Inflammatory macrophage (primary cell): Measurements from ENCODE around the gene DPYD.

ENCODE experiments used
- DNase-seq, 2 donors: peaks; one replicate each; pipeline ENCODE4 v3.0.0-alpha.2; 2020 to 2022
- total RNA-seq, 18 experiments: gene quantifications; one replicate each; lab custom pipeline; 2026; ENCODE audit warnings: mixed read lengths in 6 of 18, inconsistent platforms in 2 of 18; lab: John Stamatoyannopoulos, UW

The DPYD gene
- total RNA-seq = 156 to 393 (median 270) reads per million in 18 experiments

- DNase-seq = peak; percentile 88 to 94
These were observed at the start of gene DPYD for GRCh38 chr1:97920832-97921571. Gene DPYD (minus strand): TSS chr1:97921034. CDS start chr1:97920922, 112 bp downstream.

DNA sequence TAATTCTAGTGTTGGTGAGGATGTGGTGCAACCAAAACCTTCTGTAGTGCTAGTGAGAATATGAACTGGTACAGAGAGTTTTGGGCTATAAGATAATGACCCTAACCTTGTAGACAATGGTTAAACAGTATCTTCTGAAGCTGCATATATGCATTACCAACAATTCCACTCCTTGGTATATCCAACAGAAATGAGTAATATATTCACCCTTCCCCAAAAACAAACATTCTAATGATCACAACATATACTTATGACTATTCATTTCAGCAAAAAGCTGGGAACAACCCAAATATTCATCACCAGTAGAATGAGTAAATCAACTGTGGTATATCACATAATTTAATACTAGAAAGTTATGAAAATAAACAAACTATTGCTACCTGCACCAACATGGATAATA, 39.6 kb upstream of the DPYD start:
- no peak for DNase-seq

- DNase-seq = no peak
These were observed 26.9 kb upstream of the DPYD start for GRCh38 chr1:97947695-97948094.

- no peak for DNase-seq
These were observed 22.5 kb upstream of the DPYD start for GRCh38 chr1:97943354-97943753.

- DNase-seq = no peak
These were observed 21.6 kb upstream of the DPYD start for GRCh38 chr1:97942161-97943123.

DNA sequence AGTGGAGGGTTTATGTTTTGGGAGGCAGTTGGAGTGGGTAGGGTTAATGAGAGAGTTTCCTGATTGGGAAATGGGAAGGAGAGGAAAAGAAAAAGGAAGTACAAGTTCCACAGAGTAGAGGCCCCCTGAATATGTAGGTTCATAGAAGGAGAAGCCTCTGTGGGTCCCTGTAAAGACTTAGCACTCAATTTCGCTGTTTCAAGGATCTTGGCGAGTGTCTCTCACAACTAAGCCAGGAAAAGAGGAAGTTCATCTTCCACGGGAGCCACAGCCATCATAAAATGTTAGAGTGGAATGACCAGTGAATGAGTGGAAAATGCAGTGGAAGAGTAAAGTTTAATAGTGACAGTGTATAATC, 17.4 kb upstream of the DPYD start:
- DNase-seq = peak; percentile 47 to 50

DNA sequence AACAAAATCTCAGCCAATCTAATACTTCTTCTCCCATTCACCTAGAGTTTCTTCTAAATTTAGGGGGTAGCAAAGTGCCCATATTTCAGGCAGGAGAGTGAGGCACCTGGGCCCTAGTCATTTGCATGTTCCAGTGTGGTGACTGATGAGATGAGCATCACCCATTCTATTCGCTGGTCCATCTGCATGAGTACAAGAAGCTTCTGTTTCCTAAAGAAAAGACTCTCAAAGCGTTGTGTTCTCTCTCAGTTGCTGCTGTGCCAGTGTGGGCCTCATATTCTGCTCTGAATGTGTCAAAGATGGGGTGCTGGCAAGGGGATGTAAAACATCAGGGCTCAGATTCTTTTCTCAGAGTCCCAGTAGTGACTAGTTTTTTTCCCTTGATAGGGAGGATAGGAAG, 16.1 kb upstream of the DPYD start:
- DNase-seq = no peak

- no peak for DNase-seq
These were observed 13.7 kb upstream of the DPYD start for GRCh38 chr1:97934491-97934890.

- no peak for DNase-seq
These were observed 9.3 kb upstream of the DPYD start for GRCh38 chr1:97929874-97930851.

GRCh38 chr1:97926017-97926708, 5.3 kb upstream of the DPYD start:
- DNase-seq = no peak

DNA sequence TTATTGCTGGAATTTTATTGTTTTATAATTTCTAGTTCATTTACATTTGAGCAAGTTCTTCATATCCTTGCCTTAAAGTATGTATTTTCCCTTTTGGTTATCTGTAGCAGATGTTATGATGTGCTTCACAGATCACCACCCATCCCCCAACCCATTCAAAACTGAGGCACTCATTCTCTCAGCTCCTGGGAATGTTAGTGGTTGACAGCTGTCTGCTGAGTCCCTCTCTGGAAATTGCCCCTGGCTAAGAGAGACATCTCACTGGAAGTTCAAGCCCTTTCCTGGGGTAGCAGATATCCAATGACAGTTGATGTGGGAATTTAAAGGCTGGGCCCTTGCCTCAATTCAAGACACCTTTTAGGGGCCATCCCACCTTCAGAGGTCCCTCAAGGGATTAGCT, 4.3 kb upstream of the DPYD start:
- DNase-seq = no peak

GRCh38 chr1:97923811-97924210, 3.0 kb upstream of the DPYD start:
- DNase-seq = no peak

DNA sequence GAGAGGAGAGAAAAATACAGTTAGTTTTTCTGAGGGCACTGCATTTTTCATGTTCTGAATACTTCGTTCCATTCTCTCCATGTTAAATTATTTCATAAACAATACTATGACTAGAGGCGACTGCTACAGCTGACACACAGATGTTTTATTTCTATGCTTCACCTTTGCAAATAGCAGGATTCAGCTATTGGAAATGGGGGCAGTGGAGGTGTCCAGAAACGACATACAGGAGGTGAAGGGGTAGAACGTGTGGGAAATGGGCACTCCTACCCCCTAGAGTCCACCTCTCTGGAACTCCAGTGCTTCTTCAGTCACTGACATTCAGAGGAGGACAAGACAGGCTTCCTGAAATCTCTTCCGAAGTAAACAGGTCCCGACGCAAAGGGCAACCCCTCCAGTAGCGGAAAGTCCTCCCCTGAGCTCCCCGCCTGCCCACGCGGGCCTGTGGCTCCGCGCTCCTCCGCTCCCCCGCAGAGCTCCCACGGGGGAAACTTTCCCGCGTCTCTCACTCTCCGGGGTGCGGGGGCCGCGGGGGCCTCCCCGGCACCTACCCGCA, 480 bp downstream of the DPYD start:
- DNase-seq = peak; percentile 52 to 76

DNA sequence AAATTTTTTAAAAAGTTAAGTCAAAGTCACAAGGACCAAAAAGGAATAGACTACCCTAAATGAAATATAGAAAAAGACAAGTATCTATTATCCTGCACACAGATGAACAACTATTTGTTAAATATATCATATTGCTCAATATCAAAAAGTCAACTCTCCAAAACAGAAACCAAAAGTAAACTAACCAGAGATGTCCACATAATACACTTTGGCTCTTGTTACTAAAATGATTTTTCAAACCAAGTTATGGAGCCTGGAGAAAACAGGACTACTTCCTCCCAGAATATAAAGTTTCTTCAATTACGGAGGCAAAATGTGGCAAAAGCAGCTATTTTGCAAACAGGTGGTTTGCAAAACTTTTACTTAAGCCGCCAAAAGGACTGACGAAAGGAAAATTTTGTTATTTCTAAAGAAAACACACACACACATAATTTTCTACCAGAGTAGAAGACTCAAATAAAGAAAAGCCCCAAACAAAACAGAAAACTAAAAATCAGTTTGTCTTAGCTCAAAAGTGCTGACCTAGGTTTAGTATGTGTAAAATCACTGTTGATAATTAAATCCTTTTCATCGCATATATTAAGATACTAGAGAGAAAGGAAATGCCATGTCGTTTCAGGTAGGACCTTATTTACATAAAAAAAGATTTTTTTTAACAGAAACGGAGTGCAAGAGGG, 1.1 kb downstream of the DPYD start:
- DNase-seq = peak; percentile 13 to 65

- DNase-seq = no peak
These were observed 1.9 kb downstream of the DPYD start for GRCh38 chr1:97918961-97919360.

DNA sequence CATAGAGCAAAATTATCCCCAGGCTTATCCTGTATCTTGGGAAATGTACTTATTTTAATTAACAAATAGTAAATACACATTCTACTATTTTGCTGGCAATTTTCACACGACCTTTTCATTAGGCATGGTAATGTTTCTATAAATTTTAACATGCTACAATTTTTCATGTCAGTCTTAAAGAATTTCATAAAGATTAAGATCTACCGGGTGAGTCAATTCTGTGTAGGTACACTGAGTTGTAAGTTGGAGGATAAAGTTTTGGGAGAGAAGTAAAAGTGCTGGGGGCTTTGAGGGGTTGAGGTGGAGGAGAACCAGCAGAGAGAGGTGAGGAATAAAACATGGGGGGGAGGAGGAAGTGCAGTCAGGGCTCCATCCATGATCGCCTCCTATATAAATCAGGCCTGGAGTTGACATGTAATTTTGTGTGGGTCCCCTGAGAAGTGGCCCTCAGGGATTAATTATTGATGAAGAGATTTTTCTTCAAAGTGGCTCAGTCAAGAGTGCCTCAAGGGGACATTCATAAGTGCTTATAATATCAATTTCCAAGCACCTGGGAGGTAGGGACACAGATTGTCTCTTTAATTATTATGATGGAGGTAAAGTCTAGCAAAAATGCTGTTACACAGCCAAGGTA, 7.2 kb downstream of the DPYD start:
- DNase-seq = no peak

GRCh38 chr1:97911266-97912215, 9.3 kb downstream of the DPYD start:
- no peak for DNase-seq

DNA sequence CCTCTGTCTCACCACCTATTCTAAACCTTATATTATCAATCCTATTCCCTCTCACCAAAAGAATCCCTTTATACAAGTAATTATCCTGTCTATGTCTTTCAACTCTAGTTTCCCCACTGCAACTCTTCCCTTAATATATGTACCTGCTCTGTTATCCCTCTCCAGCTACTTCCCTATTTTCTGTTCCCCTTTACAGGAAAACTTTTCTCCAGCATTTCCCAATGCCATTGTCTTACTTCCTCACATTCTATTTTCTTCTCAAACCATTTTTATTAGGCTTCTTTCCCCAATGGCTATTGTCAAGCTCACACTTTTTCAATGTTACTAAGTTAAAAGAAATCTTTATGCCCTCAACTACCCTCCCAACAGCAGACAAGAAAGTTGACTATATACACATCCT, 11.6 kb downstream of the DPYD start:
- peak; percentile 29 to 58 for DNase-seq

GRCh38 chr1:97907886-97908285, 12.9 kb downstream of the DPYD start:
- DNase-seq = peak; percentile 60 to 71
